HG03066 (cell line): ENCODE results near the gene PEAR1.

Experiments
- ATAC-seq: cut with Tn5 transposase; IDR thresholded peaks from one replicate; pipeline ENCODE4 v1.9.1; 2021; ENCODE audit warnings: low read depth; ENCODE audit not compliant: unreplicated experiment

PEAR1 gene

DNA sequence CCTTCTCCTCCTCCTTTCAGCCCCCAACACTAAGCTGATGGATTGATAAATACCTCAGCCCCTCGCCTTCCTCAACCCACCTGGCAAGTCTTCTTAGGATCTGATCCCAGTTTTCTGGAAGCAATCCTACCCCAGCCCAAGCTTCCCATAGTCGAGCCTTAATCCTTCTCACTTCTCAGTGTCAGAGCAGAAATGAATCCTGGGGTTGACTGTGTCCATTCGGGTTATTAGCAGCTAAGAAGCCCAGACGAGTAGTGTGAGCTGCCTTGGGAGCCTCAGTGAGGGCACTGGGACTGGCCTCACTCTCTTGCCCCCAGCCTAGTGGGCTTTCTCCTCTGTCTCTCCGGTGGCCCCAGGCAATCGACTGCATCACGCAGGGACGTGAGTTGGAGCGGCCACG lies 12.4 kb upstream of the PEAR1 start:
- no peak for ATAC-seq

DNA sequence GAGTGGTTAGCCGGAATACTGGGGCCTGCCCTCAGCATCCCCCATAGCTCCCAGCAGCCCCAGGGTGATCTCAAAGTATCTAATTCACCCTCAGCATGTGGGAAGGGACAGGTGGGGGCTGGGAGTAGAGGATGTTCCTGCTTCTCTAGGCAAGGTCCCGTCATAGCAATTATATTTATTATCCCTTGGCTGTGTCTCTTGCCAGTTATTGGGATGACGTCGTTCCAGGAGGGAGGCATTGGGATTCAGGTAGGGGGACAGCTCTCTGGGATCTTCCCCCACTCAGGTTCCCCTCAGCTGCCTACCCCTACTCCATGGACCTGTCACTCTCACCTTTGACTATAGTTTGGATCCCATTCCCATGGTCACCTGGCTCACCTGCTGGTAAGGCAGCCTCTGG lies 11.9 kb upstream of the PEAR1 start:
- no peak for ATAC-seq

DNA sequence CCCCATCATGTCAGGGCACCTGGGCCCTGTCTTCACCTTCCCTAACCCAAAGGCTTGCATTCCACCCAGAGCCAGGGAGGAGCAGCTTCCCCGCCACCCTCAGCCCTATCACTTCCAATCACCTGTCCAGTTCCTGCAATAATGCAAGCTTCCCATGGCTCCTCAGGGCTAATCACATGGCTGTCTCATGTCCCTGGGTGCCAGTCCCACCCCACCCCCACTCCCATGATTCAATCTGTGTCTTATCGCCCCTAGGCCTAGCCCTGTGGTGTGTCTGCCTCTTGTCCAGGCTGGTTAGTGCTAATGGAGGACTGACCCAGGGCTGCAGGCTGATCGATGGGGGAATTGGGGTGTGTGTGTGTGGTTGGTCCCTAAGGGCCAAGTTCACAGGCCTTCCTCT lies 11.0 kb upstream of the PEAR1 start:
- ATAC-seq: no peak

DNA sequence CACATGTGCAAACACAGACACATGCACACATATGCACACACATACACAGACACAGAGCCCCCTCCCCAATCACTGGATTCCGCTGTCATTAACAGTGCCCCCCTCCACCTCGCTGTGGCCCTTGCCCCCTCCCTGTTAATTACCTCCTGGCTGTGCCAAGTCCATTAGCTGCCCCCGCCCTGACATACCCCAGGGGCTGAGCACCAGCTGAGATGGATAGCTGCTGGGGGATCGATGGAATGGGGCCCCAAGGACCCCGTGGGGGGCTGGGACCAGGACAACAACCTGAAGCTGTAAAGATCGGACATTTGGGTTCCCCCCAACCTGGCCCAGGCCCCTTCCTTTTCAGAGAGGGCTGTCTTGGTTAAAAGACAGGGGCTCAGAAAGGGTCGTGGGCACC lies 9.6 kb upstream of the PEAR1 start:
- no peak for ATAC-seq

DNA sequence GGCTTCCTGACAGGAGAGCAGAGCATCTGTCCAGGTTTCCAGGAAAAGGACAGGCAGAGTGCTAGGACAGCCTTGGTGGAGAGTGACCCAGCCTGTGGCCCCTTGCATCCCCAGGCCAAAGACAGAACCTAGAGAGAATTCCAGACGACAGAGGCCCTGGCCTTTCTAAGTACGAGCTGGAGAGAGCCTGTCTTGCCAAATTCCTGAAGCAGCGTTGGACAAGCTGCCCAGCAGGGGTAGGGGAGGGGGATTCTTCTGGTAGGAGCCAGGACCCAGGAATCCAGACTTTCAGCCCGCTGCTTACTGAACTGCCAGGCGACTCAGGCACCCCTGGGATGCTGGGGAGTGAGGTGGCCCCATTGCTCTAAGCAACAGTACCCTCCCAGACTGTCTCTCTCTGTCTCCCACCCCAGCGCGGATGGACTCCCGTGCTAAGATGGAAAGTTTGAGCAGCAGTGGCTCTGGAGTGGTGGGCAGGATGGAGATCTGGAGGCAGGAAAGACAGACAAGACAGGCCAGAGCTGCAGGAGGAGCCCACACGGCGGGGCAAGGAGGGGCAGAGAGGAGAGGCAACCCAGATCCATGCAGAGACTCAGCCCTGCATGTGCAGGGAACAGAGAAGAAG lies 8.8 kb upstream of the PEAR1 start:
- no peak for ATAC-seq

DNA sequence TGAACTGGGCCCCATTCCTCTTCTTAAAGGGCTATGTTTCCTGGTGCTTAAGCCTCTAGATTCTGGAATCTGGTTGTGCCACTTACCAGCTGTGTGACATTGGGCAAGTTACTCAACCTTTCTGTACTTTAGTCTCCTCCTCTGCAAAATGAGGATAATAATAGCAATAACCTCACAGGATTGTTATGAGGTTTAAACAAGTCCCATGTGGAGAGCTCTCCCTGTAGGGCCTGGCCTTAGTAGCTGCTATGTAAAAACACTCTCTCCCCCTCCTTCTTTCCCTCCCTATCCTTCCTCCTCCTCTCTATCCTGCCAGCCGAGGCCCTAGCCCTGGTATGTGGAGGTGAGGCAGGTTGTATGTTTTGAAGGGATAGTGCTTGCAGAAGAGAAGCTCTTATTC lies 8.2 kb upstream of the PEAR1 start:
- ATAC-seq: no peak

DNA sequence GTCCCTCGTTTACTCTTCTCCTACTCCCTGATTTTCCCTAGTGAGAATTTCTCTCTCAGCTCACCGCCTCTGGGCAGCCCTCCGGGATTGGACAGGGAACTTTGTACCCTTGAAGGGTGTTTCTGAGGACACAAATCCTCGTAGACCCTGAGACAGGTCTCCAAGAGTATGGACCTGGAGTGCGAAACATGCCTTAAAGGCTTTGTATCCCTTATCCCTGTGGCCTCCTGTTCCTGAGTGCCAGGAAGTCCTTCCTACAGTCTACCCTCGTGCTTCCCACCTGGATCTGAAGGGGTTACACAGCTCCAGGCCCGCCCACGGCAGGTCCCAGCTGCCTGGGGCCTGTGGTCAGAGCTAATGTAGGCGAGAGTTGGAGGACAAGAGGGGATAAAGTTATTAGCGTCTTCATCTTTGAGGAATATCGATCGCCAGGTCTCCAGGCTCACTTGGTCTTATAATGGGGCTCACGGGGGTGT lies 7.6 kb upstream of the PEAR1 start:
- no peak for ATAC-seq

DNA sequence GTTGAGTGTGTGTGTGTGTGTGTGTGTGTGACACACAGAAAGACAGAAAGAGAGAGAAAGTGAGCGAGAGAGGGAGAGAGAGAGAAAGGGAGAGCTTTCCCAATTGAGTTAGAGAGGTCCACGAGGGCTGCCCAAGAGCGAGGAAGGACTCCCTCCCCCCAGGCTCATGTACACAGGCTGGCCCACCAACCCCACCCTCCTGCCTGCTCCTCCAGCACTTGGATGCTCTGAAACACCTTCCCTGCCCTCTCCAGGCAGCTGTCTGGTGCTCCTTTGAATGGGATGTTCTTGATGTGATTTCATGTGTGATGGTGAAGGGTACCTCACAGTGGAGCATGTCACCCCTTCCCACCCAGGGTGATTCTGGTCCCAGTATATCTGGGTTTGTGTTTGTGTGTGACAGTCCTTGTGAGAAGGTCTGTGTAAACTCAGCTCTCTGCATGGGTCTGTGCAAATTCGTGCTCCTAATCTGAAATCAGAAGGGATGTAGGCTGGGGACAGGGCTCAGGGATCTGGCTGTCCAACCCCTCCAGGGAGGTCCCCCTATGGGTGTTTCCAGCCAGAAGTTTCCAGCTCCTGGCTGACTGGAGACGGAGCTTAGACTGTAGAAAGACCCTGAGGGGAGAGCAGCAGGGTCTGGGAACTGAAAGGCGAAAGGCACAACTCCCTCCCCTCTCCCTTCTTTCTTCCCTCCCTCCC lies 6.8 kb upstream of the PEAR1 start:
- ATAC-seq: no peak

DNA sequence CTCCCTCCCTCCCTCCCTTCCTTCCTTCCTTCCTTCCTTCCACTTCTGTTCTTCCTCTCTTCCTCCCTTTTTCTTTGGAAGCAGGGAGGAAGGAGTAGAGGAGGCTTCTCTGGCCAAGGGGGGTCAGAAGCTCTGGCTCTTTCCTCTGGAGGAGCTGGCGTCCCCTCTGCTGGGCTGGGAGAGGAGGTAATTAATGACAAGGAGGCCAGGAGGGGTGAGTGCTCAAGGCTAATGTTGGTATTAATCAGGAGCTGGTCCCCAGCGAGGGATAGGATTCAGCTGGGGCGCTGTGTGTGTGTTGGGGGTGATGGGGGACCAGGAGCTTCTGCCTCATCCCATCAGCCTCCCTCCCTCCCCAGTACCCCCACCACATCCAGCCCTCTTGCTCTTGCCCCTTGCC lies 6.2 kb upstream of the PEAR1 start:
- no peak for ATAC-seq

DNA sequence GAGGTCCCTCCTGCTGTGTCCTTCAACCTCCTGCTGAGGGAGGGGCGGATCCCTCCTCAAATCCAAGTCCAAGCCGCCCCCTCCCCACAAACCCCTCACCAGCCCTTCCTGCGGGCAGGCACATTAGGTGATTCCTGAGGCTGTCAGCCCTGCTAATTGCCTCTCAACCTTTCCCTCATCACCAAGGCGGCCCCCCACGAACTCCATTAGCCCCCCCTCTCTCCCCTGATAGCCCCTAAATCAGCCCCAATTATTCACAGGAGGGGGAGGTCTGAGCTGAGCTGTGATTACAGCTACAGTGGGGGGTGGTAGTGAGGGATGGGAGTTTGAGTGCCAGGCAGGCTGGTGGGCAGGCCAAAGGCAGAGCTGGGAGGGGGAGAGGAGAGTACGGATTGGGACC lies 5.8 kb upstream of the PEAR1 start:
- ATAC-seq: no peak

DNA sequence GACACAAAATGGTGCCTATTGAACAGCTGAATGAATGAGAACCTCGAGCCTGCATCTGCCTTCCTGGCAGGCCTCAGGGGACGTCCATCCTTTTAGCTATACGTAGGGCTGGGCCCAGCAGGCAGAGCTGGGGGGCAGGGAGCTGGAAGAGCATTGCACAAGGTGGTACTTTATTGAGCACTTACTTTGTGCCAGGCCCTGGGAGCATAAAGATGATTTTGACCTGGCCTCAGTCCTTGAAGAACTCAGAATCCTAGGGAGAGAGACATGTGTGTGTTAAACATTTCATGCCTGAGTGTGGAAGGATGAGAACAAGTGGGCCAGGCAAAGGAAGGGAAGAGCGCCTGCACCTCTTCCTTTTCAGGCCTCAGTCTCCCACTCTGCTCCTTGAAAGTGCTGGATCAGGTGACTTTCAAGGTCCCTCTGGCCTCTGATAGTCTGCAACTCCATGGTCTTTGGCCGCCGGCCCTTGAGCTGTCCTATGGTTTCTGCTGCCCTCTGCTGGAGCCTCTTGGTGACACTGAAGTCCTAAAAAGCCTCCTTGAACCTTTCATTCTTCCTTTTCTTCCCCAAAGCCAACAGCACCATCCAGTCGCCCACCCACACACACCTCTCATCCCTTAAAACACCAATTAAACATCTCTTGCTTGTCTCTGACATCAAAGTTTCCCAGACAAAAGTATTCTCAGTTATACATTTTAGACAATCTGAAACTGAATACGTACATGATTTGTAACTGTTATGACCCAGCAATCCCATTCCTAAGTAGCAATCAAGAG lies 3.5 kb upstream of the PEAR1 start:
- ATAC-seq: no peak

DNA sequence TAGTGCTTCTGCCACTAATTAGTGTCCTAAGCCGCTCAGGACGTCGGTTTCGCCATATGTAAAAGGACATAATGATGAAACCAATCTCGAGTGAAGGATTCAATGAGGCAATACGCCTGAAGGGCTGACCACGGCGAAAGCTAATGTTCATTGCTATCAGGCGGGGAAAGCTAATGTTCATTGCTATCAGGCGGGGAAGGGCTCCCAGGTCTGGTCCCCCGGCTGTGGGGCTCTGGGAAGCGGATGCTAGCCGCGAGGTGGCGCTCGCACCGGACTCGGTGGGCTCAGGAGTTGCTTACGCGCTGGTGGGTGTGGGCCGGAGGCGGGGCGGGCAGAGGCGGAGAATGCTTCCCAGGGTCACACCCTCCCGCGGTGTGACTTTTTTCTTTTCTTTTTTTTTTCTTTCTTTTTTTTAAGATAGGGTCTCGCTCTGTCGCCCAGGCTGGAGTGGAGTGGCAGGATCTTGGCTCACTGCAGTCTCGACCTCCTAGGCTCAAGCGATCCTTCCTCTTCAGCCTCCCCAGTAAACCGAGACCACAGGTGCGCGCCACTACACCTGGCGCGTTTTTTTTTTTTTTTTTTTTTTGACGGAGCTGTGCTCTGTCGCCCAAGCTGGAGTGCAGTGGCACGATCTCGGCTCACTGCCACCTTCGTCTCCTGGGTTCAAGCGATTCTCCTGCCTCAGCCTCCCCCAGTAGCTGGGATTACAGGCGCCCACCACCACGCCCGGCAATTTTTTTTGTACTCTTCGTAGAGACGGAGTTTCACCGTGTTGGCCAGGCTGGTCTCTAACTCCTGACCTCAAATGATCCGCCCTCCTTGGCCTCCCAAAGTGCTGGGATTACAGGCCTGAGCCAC lies 1.1 kb upstream of the PEAR1 start:
- no peak for ATAC-seq

DNA sequence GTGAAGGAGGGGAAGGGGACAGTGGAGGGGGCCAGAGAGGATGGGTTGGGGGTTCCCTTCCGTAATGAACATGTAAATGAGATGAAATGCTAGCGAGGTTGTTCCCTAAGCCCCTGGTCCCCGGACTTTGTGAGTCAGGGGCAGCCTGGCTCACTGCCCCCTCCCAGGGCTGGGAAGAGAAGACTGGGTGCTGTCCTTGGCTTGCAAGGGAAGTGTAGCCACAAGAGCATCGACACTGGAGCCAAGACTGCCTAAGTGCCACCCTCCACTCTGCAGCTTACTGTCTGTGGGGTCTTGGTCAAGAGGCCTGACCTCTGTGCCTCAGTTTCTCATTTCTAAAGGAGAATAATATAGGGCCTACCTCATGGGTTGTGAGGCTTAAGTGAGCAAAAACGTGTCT lies 483 bp downstream of the PEAR1 start:
- ATAC-seq: no peak

DNA sequence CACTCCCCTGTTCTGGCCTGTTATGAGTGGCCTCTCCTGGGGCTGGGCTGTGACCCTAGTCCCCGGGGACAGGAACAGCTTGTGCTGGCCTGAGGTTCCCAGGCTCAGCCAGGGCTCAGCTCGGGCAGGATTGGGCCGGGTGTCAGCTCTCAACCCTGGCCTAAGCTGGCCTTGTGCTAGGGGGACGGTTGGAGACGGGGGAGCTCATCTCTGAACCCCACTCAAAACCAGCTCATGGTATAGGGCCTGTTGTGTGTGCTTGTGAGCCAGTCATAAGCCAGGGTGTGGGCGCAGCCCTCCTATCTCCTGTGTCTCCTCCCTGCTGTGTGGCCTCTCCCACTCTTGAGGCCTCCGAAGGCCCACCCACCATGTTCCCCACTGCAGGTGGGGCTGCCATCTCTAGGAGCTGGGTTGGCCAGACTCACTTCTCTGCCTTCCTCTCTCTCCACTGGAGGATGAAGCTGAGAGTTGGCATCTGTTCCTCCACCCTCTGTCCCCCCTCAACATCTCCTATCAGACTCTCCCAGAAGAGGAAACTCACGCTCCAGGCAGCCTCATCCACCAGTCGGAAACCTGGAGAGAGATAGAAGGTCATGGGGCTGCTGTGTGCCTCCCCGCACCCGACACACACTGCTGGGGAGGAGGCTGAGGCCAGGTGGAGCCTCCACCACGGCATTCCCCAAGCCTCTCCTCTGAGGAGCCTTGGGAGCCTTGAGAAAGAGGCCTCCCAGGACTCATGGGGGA lies 1.4 kb downstream of the PEAR1 start:
- ATAC-seq: no peak

DNA sequence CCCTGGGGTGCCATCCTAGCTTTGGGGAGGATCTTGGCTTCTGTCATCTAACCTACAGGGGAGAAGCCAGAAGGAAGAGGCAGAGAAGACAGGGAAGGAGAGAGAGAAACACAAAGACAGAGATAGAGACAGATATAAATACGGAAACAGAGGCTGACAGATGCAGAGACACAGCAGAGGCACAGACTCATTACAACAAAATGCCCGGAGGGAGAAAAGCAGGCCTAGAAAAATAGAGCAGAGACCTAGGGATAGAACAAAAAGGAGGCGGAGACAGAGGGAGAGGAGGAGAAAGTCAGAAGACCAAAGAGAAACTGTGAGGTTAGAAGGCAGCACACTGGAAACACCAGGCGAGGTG lies 1.9 kb downstream of the PEAR1 start:
- no peak for ATAC-seq

DNA sequence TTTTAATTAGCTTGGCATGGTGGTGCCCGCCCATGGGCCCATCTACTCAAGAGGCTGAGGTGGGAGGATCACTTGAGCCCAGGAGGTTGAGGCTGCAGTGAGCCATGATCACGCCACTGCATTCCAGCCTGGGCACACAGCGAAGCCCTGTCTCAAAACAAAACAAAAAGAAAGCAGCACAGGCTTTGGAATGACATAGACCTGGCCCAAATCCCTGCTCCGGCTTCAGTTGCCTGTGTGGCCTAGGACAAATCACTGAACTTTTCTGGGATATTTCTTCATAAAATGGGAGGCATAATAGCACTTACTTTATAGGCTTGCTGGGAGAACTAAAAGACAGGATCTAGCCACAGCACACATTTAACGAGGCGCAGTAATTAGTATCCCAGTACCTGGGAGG lies 2.4 kb downstream of the PEAR1 start:
- ATAC-seq: no peak

DNA sequence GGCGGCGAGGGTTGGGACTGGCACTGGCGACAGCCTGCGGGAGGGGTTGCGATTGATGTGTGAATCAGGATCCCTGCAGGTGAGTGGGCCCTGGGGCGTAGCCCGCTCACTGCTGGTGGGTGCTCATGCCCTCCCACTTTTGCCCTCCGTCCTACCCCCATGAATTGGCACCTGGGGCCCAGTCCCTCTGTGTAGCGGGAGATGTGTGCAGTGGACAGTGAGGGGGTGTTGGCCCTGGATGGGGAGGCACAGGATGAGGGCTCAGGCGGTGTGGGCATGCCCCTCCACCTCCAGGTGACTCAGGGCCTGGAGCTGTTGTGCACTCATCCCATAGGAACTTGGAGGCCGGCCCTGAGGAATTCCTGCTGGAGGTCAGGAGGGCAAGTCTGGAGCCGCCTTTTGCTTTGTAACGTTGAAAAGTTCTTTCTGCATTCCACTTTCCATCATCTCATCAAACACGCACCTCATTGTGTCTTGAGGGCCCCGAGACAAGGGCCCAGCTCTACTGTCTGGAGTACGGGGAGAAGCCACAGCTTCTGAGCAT lies 3.0 kb downstream of the PEAR1 start:
- ATAC-seq: no peak

DNA sequence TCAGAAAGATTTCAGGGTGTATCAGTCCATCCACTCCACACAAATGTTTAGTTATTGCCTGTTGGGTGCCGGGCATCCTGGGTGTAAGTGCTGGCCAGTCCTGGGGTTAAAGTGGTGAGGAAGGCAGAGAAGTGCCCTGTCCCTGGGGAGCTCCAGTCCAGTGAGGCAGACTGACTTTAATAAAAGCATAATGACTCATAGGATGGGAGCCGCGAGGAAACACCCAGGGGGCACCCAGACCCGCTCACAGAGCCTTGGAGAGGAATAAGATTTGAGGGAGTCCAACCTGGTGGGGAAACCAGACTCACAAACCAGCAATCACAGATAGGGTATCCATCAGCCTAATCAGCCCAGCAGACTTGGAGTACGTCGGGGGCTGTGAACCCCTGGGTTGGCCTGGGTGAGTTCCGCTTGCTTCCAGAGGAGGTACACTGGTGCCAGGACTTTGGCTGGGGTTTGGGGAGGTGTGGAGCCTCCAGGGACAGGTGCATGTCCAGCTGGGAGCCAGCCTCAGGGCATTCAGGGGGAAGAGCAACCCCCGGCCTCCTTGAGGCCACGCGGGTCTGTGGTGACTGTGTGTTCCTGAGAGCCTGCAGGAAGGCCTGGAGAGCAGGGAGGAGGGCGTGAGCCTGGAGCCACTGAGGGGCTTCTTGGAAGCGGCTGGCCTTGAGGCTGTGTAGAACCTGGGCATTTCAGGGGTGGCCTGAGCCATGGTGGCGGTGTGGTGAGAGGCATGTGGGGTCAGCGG lies 3.7 kb downstream of the PEAR1 start:
- no peak for ATAC-seq

DNA sequence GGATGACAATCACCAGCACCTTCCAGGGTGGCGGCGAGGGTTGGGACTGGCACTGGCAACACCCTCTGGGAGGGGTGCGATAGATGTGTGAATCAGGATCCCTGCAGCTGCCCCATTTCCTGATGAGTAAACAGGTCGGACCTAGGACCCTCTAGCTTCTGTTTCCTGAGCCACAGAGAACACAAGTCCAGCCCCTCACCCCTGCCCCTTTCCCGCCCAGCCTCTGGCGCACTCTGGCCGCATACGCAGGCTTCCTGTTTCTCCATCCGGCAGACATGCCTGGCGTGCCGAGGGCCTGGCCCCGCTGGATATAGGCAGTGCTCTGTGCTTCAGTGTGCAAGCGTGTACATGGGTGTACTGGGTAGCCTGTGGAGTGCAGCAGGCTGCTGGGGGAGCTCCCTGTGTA lies 4.6 kb downstream of the PEAR1 start:
- ATAC-seq: no peak
